Uterus (tissue), 2 donors: Measurements from ENCODE around the gene PLOD3.

ENCODE experiments used
- CTCF ChIP-seq, 4 experiments: fragments of 200-600 bp in 2 of 4; fragments of 450-650 bp in 2 of 4; sonication (generic) in 2 of 4; IDR thresholded peaks; one replicate each; pipeline ENCODE4 v1.5.1; 2016 to 2019; ENCODE audit warnings: antibody characterized with exemption in 4 of 4, mild to moderate bottlenecking in 2 of 4, moderate library complexity in 1 of 4
- POLR2A ChIP-seq, 2 donors: fragments of 450-650 bp; IDR thresholded peaks; one replicate each; pipeline ENCODE4 v1.6.1; 2016; ENCODE audit warnings: antibody characterized with exemption in 2 of 2, mild to moderate bottlenecking in 1 of 2, moderate library complexity in 1 of 2

DNA sequence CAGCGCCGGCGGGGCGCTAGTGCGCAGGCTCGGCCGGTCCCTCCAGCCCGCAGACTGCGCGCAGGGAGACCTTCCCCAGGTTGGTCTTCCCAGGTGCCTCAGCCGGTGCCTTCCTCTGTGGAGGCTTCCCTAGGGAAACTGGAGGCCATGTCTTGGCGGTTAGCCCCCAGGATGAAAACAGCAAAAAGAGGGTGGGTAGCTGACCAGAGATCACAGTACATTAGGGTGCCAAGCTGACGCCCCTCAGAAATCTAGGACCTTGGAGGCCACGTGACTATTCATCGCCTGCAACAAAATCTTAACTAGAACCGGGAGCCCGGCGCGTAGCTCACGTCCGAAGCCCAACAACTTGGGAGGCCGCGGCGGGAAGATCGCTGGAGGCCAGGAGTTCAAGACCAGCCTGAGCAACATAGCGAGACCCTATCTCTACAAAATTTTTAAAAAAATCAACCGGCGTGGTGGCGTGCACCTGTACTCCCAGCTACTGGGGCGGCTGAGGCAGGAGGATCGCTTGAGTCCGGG lies 27.8 kb upstream of the PLOD3 start:
- TF ChIP-seq POLR2A (IDR thresholded peaks at IDR 0.05) (no peak), CTCF (IDR thresholded peaks at IDR 0.05) (peak in 1 of 4 experiments; percentile 9)
